HepG2 (cell line): ENCODE measurements around the gene CABLES2. TPM values are rescaled to one million over a fixed set of nuclear protein-coding genes. Genes with fewer than 3 reads are reported as not detected.

Experiments used
- ATAC-seq: fragments of 200-7000 bp; cut with Tn5 transposase; 3 replicates; pipeline ENCODE4 v1.9.1; 2020; ENCODE audit warnings: mild to moderate bottlenecking, moderate library complexity
- BruUV-seq: library from RNA; stranded (reverse); fragments of 400-500 nt; replicated peaks from 2 replicates; lab custom pipeline; 2021; lab: Mats Ljungman, UMichigan
- CTCF ChIA-PET: fragments of 300-600 bp; formaldehyde crosslinking; extraction: SDS; loops from one replicate; lab custom pipeline; 2021; ENCODE audit warnings: low total read pairs, inconsistent platforms, low intra/inter-chr PET ratio; lab: Yijun Ruan, JAX
- POLR2A ChIA-PET: fragments of 350-600 bp; sonication (Branson Sonifier 250); formaldehyde crosslinking; loops from one replicate; lab custom pipeline; 2020; ENCODE audit warnings: antibody characterized with exemption, inconsistent platforms; lab: Yijun Ruan, JAX
- DNase-seq: peaks from one replicate; pipeline ENCODE4 v3.0.0-alpha.2; 2015; ENCODE audit warnings: low spot score
- FAIRE-seq: peaks from 3 replicates; lab custom pipeline; 2011; peaks lifted over from hg19 to GRCh38; lab: Jason Lieb, UNC
- H2AFZ ChIP-seq: one replicate; pipeline ENCODE4 v1.6.1; 2011; ENCODE audit warnings: low read length, inconsistent platforms
- H3K27ac ChIP-seq: fragments of 300-600 bp; 3 replicates; pipeline ENCODE4 v1.8.0; 2011; ENCODE audit warnings: mixed run types, mild to moderate bottlenecking, mixed read lengths, low read length, inconsistent platforms; ENCODE audit not compliant: insufficient read depth; ENCODE audit errors: extremely low read length
- H3K27me3 ChIP-seq, 2 experiments: fragments of 200-600 bp in 1 of 2; 2 replicates in 1 of 2; 3 replicates in 1 of 2; pipeline versions ENCODE4 v1.6.0 to v1.8.0; 2011; ENCODE audit warnings: low read length in 2 of 2, mild to moderate bottlenecking in 2 of 2, moderate library complexity in 2 of 2, inconsistent platforms in 1 of 2; ENCODE audit not compliant: insufficient read depth in 2 of 2, control insufficient read depth in 1 of 2
- H3K36me3 ChIP-seq, 2 experiments: fragments of 200-600 bp in 1 of 2; replicated peaks in 1 of 2; 2 replicates in 1 of 2; 3 replicates in 1 of 2; pipeline versions ENCODE4 v1.5.1 to v1.8.0; 2011; ENCODE audit warnings: low read length in 2 of 2, inconsistent platforms in 1 of 2; ENCODE audit not compliant: insufficient read depth in 2 of 2, control insufficient read depth in 1 of 2
- H3K4me1 ChIP-seq: 2 replicates; pipeline ENCODE4 v1.5.1; 2012; ENCODE audit warnings: low read length, inconsistent platforms; ENCODE audit not compliant: insufficient read depth
- H3K4me2 ChIP-seq: 2 replicates; pipeline ENCODE4 v1.6.0; 2011; ENCODE audit warnings: low read depth, low read length, inconsistent platforms
- H3K4me3 ChIP-seq, 3 experiments: fragments of 200-600 bp in 1 of 3; sonication (generic), shearing (Covaris generic) in 1 of 3; replicated peaks in 1 of 3; 2 replicates each; pipeline ENCODE4 v1.5.1; 2011 to 2016; ENCODE audit warnings: low read length in 3 of 3, inconsistent platforms in 2 of 3, low read depth in 2 of 3, mild to moderate bottlenecking in 2 of 3, control low read depth in 1 of 3, mixed read lengths in 1 of 3; ENCODE audit not compliant: insufficient read depth in 1 of 3
- H3K79me2 ChIP-seq: one replicate; pipeline ENCODE4 v1.6.1; 2011; ENCODE audit warnings: low read length, inconsistent platforms; ENCODE audit not compliant: insufficient read depth
- H3K9ac ChIP-seq: 2 replicates; pipeline ENCODE4 v1.6.0; 2011; ENCODE audit warnings: mild to moderate bottlenecking, low read depth, low read length, inconsistent platforms; ENCODE audit not compliant: insufficient read depth
- H3K9me3 ChIP-seq: 2 replicates; pipeline ENCODE4 v1.5.1; 2012; ENCODE audit warnings: mild to moderate bottlenecking, low read length
- H4K20me1 ChIP-seq: 2 replicates; pipeline ENCODE4 v1.6.0; 2011; ENCODE audit warnings: inconsistent platforms, mild to moderate bottlenecking, low read length, moderate library complexity; ENCODE audit not compliant: insufficient read depth
- AGO2 ChIP-seq: fragments of 200-400 bp; formaldehyde crosslinking; optimal IDR thresholded peaks from 2 replicates; pipeline ENCODE3; 2017; ENCODE audit warnings: mild to moderate bottlenecking, low read depth, low read length, moderate library complexity
- ATF1 ChIP-seq: IDR thresholded peaks from 2 replicates; pipeline ENCODE4 v1.6.1; 2016; ENCODE audit warnings: mild to moderate bottlenecking, control low read depth
- GATAD1 ChIP-seq: IDR thresholded peaks from 2 replicates; pipeline ENCODE4 v1.6.1; 2016; ENCODE audit warnings: missing genetic modification reagents, missing compliant biosample characterization
- IRF1 ChIP-seq: sonication (generic); formaldehyde crosslinking; IDR thresholded peaks from 2 replicates; pipeline ENCODE4 v1.4.0; 2020; ENCODE audit warnings: low read depth, mild to moderate bottlenecking, missing genetic modification reagents
- IRF9 ChIP-seq: sonication (generic); formaldehyde crosslinking; IDR thresholded peaks from 2 replicates; pipeline ENCODE4 v1.8.0; 2022; ENCODE audit warnings: missing genetic modification reagents, mild to moderate bottlenecking, borderline replicate concordance
- KLF6 ChIP-seq: IDR thresholded peaks from 2 replicates; pipeline ENCODE4 v1.8.0; 2016; ENCODE audit warnings: missing biosample characterization, missing genetic modification reagents
- RAD21 ChIP-seq: fragments of 450-650 bp; formaldehyde crosslinking; IDR thresholded peaks from 2 replicates; pipeline ENCODE4 v1.5.0; 2020; ENCODE audit warnings: mild to moderate bottlenecking
- THYN1 ChIP-seq: sonication (generic); formaldehyde crosslinking; IDR thresholded peaks from 2 replicates; pipeline ENCODE4 v1.8.1; 2023; ENCODE audit warnings: low read depth, mild to moderate bottlenecking, moderate library complexity, missing genetic modification reagents, borderline replicate concordance
- ZBTB2 ChIP-seq: sonication (generic); formaldehyde crosslinking; IDR thresholded peaks from 2 replicates; pipeline ENCODE4 v1.8.0; 2022; ENCODE audit warnings: low read depth, missing genetic modification reagents
- ZNF678 ChIP-seq: sonication (generic); formaldehyde crosslinking; IDR thresholded peaks from 2 replicates; pipeline ENCODE4 v1.4.0; 2020; ENCODE audit warnings: mild to moderate bottlenecking, missing genetic modification reagents
- ZNF687 ChIP-seq: sonication (generic); formaldehyde crosslinking; IDR thresholded peaks from 2 replicates; pipeline ENCODE4 v1.5.1; 2020; ENCODE audit warnings: mild to moderate bottlenecking, missing genetic modification reagents, moderate library complexity
- WGBS: methylation state at CpG from one replicate; pipeline ENCODE4 v1.1.6; 2017; ENCODE audit warnings: low lambda C conversion rate; 5-methylcytosine and 5-hydroxymethylcytosine counted together
- in situ Hi-C: cut with HindIII; loops from 2 replicates; pipeline ENCODE4 v1.10.0; 2017; ENCODE audit warnings: low pct_unique_long_range_greater_than_20kb; ENCODE audit not compliant: extremely low pct_ligation_motif_present
- intact Hi-C: fragments of 100-400 bp; cut with micrococcal nuclease; formaldehyde crosslinking; loops from one replicate; pipeline ENCODE4 v1.10.0; 2022; ENCODE audit not compliant: unreplicated experiment
- polyA plus RNA-seq, 8 experiments: library from polyadenylated mRNA; depleted of rRNA in 3 of 8; stranded (reverse) in 7 of 8; unstranded in 1 of 8; fragments of >200 nt; fragmentation: Illumina TruSeq in 4 of 8; extraction: Trizol in 4 of 8; gene quantifications; 2 replicates each; pipeline versions ENCODE4 v1.2.1 to v1.2.3, GENCODE V29; 2011 to 2016; ENCODE audit warnings: low read depth in 4 of 8, missing spikeins in 1 of 8, mixed read lengths in 1 of 8; ENCODE audit not compliant: insufficient read depth in 1 of 8
- total RNA-seq, 5 experiments: library from RNA; depleted of rRNA; stranded (reverse); fragments of >200 nt; fragmentation: Illumina TruSeq; extraction: Trizol; gene quantifications; 2 replicates each; pipeline ENCODE4 v1.2.3, GENCODE V29; 2016; ENCODE audit warnings: low read depth in 1 of 5
- TF ChIP-seq, protein P1 (sequence below): sonication (generic); formaldehyde crosslinking; IDR thresholded peaks from 2 replicates; pipeline ENCODE4 v1.8.0; 2023; ENCODE audit warnings: mild to moderate bottlenecking, missing genetic modification reagents
- TF ChIP-seq, protein P2 (sequence below): sonication (generic); formaldehyde crosslinking; IDR thresholded peaks from 2 replicates; pipeline ENCODE4 v1.4.0; 2020; ENCODE audit warnings: missing genetic modification reagents

CABLES2 gene
- total and polyA plus RNA-seq, 2 of the 13 experiments (the other 11 are each of a cell fraction or from before 2014, with no cell fraction given) = 5.2 to 9.7 TPM

GRCh38 chr20:62378215-62378614, 28.9 kb downstream of the CABLES2 start:
- intact Hi-C loops (loop anchor here (5.0 to 10.0 kb wide), 2 partner anchors 141 to 417 kb away; partner anchors contain the start of genes MRGBP and OSBPL2), in situ Hi-C loops (no loop called here)
- no peaks in the 10 kb centered on the region for H3K27me3 ChIP-seq
- WGBS = 66% methylated on average over 16 of the region's 22 CpGs
- POLR2A ChIA-PET = interaction anchor here (4.3 to 5.4 kb wide), 2 partner anchors 8 to 12 kb away, joined by 41 to 95 read pairs; partner anchors contain the start of genes LAMA5 and RPS21
- no peak for FAIRE-seq
- no peak overlapping the region for H3K27ac ChIP-seq
- H4K20me1 ChIP-seq = peaks cover 6% of the 10 kb centered on the region; the same call in 1 of the 2 replicates
- no peak overlapping the region for H3K9ac ChIP-seq
- DNase-seq = no peak
- no peaks in the 10 kb centered on the region for H3K79me2 ChIP-seq
- H3K4me3 ChIP-seq = no peak overlapping the region
- H3K9me3 ChIP-seq = no peaks in the 10 kb centered on the region
- H2AFZ ChIP-seq = no peak overlapping the region
- ATAC-seq = no peak
- CTCF ChIA-PET = interaction anchor here (4.8 kb wide), 1 partner anchor 76 kb away, joined by 73 read pairs; the partner anchor contains the start of gene ADRM1
- no TSS peak for BruUV-seq
- H3K4me1 ChIP-seq = peaks cover 52% of the 10 kb centered on the region
- H3K36me3 ChIP-seq = 0 out of 5 replicates have a peak, but pooled peaks cover 2 to 6% of the 10 kb centered on the region in 2 experiments
- no peak overlapping the region for H3K4me2 ChIP-seq
- TF ChIP-seq KLF6 (no peak), ZNF678 (no peak), THYN1 (CRISPR knock-in tag) (no peak), ZNF687 (CRISPR knock-in tag) (peak; percentile 32; the same call in 1 of the 2 replicates), ZBTB2 (CRISPR knock-in tag) (no peak), AGO2 (peak; percentile 40), RAD21 (CRISPR knock-in tag) (no peak), GATAD1 (no peak), IRF9 (CRISPR knock-in tag) (no peak), ATF1 (CRISPR knock-in tag) (no peak), IRF1 (CRISPR knock-in tag) (no peak)
- TF ChIP-seq, protein P1, sequence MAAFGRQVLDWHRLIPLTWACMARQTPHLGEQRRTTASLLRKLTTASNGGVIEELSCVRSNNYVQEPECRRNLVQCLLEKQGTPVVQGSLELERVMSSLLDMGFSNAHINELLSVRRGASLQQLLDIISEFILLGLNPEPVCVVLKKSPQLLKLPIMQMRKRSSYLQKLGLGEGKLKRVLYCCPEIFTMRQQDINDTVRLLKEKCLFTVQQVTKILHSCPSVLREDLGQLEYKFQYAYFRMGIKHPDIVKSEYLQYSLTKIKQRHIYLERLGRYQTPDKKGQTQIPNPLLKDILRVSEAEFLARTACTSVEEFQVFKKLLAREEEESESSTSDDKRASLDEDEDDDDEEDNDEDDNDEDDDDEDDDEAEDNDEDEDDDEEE (CRISPR knock-in tag) = no peak
- TF ChIP-seq, protein P2, sequence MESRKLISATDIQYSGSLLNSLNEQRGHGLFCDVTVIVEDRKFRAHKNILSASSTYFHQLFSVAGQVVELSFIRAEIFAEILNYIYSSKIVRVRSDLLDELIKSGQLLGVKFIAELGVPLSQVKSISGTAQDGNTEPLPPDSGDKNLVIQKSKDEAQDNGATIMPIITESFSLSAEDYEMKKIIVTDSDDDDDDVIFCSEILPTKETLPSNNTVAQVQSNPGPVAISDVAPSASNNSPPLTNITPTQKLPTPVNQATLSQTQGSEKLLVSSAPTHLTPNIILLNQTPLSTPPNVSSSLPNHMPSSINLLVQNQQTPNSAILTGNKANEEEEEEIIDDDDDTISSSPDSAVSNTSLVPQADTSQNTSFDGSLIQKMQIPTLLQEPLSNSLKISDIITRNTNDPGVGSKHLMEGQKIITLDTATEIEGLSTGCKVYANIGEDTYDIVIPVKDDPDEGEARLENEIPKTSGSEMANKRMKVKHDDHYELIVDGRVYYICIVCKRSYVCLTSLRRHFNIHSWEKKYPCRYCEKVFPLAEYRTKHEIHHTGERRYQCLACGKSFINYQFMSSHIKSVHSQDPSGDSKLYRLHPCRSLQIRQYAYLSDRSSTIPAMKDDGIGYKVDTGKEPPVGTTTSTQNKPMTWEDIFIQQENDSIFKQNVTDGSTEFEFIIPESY (CRISPR knock-in tag) = peak; percentile 34; the same call in 1 of the 2 replicates
